ENCODE data around the gene SLC35G3.

- TF ChIP-seq CTCF (IDR thresholded peaks at IDR 0.05) (no peak), POLR2A (IDR thresholded peaks at IDR 0.05) (no peak)
Observed at GRCh38 chr17:35166526-35166925, 27.7 kb downstream of the SLC35G3 start.

Data from lower leg skin (tissue), 3 donors.